IMR-90 (cell line): ENCODE measurements around the gene TRIM27. TPM values are rescaled to one million over a fixed set of nuclear protein-coding genes. Genes with fewer than 3 reads are reported as not detected.

Experiments used
- ATAC-seq: fragments of 200-7000 bp; cut with Tn5 transposase; 2 replicates; pipeline ENCODE4 v1.9.1; 2020; ENCODE audit warnings: low read depth, mild to moderate bottlenecking, moderate library complexity
- BruUV-seq: library from RNA; stranded (reverse); fragments of 400-500 nt; replicated peaks from 2 replicates; lab custom pipeline; 2021; lab: Mats Ljungman, UMichigan
- CTCF ChIA-PET: fragments of 300-600 bp; formaldehyde crosslinking; extraction: SDS; loops from one replicate; lab custom pipeline; 2021; ENCODE audit warnings: antibody characterized with exemption; lab: Yijun Ruan, JAX
- POLR2A ChIA-PET: fragments of 300-600 bp; sonication (Branson Sonifier 250); formaldehyde crosslinking; loops from one replicate; lab custom pipeline; 2022; ENCODE audit warnings: antibody characterized with exemption; ENCODE audit not compliant: unreplicated experiment; lab: Charles Lee
- DNase-seq: peaks from one replicate; pipeline ENCODE4 v3.0.0; 2013
- H2AFZ ChIP-seq: replicated peaks from 2 replicates; pipeline ENCODE3; 2013; ENCODE audit warnings: low read length, mild to moderate bottlenecking; ENCODE audit not compliant: poor library complexity
- H2AK5ac ChIP-seq: 2 replicates; pipeline ENCODE4 v1.6.1; 2013; ENCODE audit warnings: low read depth, low read length, inconsistent platforms
- H2AK9ac ChIP-seq: replicated peaks from 2 replicates; pipeline ENCODE3; 2013; ENCODE audit warnings: mild to moderate bottlenecking, low read depth, low read length, moderate library complexity; ENCODE audit not compliant: poor library complexity
- H2BK120ac ChIP-seq: 2 replicates; pipeline ENCODE4 v1.6.1; 2013; ENCODE audit warnings: low read depth, low read length, inconsistent platforms
- H2BK15ac ChIP-seq: 3 replicates; pipeline ENCODE4 v1.6.1; 2013; ENCODE audit warnings: low read depth, low read length, inconsistent platforms
- H2BK20ac ChIP-seq: 2 replicates; pipeline ENCODE4 v1.6.1; 2013; ENCODE audit warnings: low read depth, mild to moderate bottlenecking, inconsistent platforms, low read length, moderate library complexity
- H2BK5ac ChIP-seq: 2 replicates; pipeline ENCODE4 v1.6.1; 2013; ENCODE audit warnings: mild to moderate bottlenecking, low read depth, low read length, inconsistent platforms; ENCODE audit not compliant: poor library complexity, severe bottlenecking
- H3K14ac ChIP-seq: replicated peaks from 2 replicates; pipeline ENCODE4 v1.6.1; 2013; ENCODE audit warnings: low read depth, low read length, inconsistent platforms
- H3K18ac ChIP-seq: 2 replicates; pipeline ENCODE4 v1.6.1; 2013; ENCODE audit warnings: low read depth, low read length, control low read depth
- H3K23ac ChIP-seq: 2 replicates; pipeline ENCODE4 v1.6.1; 2013; ENCODE audit warnings: low read depth, low read length, inconsistent platforms
- H3K27ac ChIP-seq: 2 replicates; pipeline ENCODE4 v1.5.1; 2013; ENCODE audit warnings: mild to moderate bottlenecking, control low read depth, low read length; ENCODE audit not compliant: insufficient read depth
- H3K27me3 ChIP-seq: 2 replicates; pipeline ENCODE4 v1.6.1; 2013; ENCODE audit warnings: low read length; ENCODE audit not compliant: control insufficient read depth, insufficient read depth
- H3K36me3 ChIP-seq: 2 replicates; pipeline ENCODE4 v1.6.1; 2013; ENCODE audit warnings: low read length, mixed read lengths; ENCODE audit not compliant: control insufficient read depth, insufficient read depth
- H3K4ac ChIP-seq: 2 replicates; pipeline ENCODE4 v1.6.1; 2013; ENCODE audit warnings: low read depth, low read length, inconsistent platforms
- H3K4me1 ChIP-seq: 2 replicates; pipeline ENCODE4 v1.6.1; 2013; ENCODE audit warnings: low read length, mixed read lengths; ENCODE audit not compliant: control insufficient read depth, insufficient read depth
- H3K4me2 ChIP-seq: 2 replicates; pipeline ENCODE4 v1.6.1; 2013; ENCODE audit warnings: low read depth, mild to moderate bottlenecking, control low read depth, low read length, moderate library complexity
- H3K4me3 ChIP-seq: 2 replicates; pipeline ENCODE4 v1.5.1; 2013; ENCODE audit warnings: low read depth, mild to moderate bottlenecking, control low read depth, low read length, moderate library complexity; ENCODE audit not compliant: insufficient read depth
- H3K56ac ChIP-seq: 2 replicates; pipeline ENCODE4 v1.6.1; 2013; ENCODE audit warnings: low read length, inconsistent platforms; ENCODE audit not compliant: insufficient read depth; ENCODE audit errors: extremely low read depth
- H3K79me1 ChIP-seq, 2 experiments: 2 replicates each; pipeline ENCODE4 v1.6.1; 2013; ENCODE audit warnings: low read length in 2 of 2, inconsistent platforms in 1 of 2, low read depth in 1 of 2
- H3K9ac ChIP-seq: 2 replicates; pipeline ENCODE4 v1.6.1; 2013; ENCODE audit warnings: low read depth, low read length, control low read depth
- H3K9me1 ChIP-seq: 2 replicates; pipeline ENCODE4 v1.6.1; 2013; ENCODE audit warnings: low read length, inconsistent platforms; ENCODE audit not compliant: insufficient read depth
- H3K9me3 ChIP-seq: 2 replicates; pipeline ENCODE4 v1.6.1; 2013; ENCODE audit warnings: low read length; ENCODE audit not compliant: control insufficient read depth, insufficient read depth
- H4K20me1 ChIP-seq: 2 replicates; pipeline ENCODE4 v1.6.1; 2013; ENCODE audit warnings: low read length, inconsistent platforms; ENCODE audit not compliant: insufficient read depth
- H4K5ac ChIP-seq: 2 replicates; pipeline ENCODE4 v1.6.1; 2013; ENCODE audit warnings: mild to moderate bottlenecking, low read depth, low read length, control low read depth
- H4K8ac ChIP-seq, 2 experiments: 2 replicates each; pipeline ENCODE4 v1.6.1; 2013; ENCODE audit warnings: low read depth in 2 of 2, low read length in 2 of 2, control low read depth in 1 of 2, inconsistent platforms in 1 of 2
- H4K91ac ChIP-seq: 2 replicates; pipeline ENCODE4 v1.6.1; 2013; ENCODE audit warnings: low read depth, low read length, inconsistent platforms; ENCODE audit not compliant: insufficient read depth
- BHLHE40 ChIP-seq: fragments of 150-350 bp; IDR thresholded peaks from 2 replicates; pipeline ENCODE4 v1.6.1; 2016; ENCODE audit warnings: mild to moderate bottlenecking, low read depth, low read length
- ELK1 ChIP-seq: fragments of 150-350 bp; IDR thresholded peaks from 2 replicates; pipeline ENCODE4 v1.6.1; 2016; ENCODE audit warnings: low read depth, mild to moderate bottlenecking, low read length, moderate library complexity, borderline replicate concordance
- MAFK ChIP-seq: IDR thresholded peaks from 2 replicates; pipeline ENCODE4 v1.6.1; 2012; ENCODE audit warnings: low read depth, low read length, improper control_type of control experiment
- MXI1 ChIP-seq: IDR thresholded peaks from 2 replicates; pipeline ENCODE4 v1.6.1; 2012; ENCODE audit warnings: low read depth, mild to moderate bottlenecking, low read length, moderate library complexity, borderline replicate concordance
- POLR2A ChIP-seq: IDR thresholded peaks from 2 replicates; pipeline ENCODE4 v1.6.1; 2012; ENCODE audit warnings: mild to moderate bottlenecking, low read depth, low read length
- RFX5 ChIP-seq: IDR thresholded peaks from 2 replicates; pipeline ENCODE4 v1.8.0; 2012; ENCODE audit warnings: low read depth, mild to moderate bottlenecking, low read length, moderate library complexity
- WGBS, 2 experiments: methylation state at CpG; one replicate each; pipeline versions ENCODE4 v1.1.5 to v1.1.7; 2013; ENCODE audit warnings: missing lambda C conversion rate in 2 of 2; ENCODE audit not compliant: insufficient read length in 1 of 2; ENCODE audit errors: extremely low coverage in 2 of 2; 5-methylcytosine and 5-hydroxymethylcytosine counted together
- dilution Hi-C: fragments of 300-500 bp; cut with HindIII; formaldehyde crosslinking; loops from one replicate; pipeline ENCODE4 v1.14.3; 2018; ENCODE audit warnings: low sequenced_read_pairs; ENCODE audit not compliant: unreplicated experiment
- in situ Hi-C: fragments of 300-500 bp; cut with MboI; formaldehyde crosslinking; loops from 3 replicates; pipeline ENCODE4 v1.14.3; 2019; ENCODE audit warnings: low sequenced_read_pairs, inconsistent platforms, mixed read lengths
- intact Hi-C: fragments of 100-400 bp; cut with micrococcal nuclease; formaldehyde crosslinking; loops from 2 replicates; pipeline ENCODE4 v1.10.0; 2022
- polyA plus RNA-seq, 3 experiments: library from polyadenylated mRNA; depleted of rRNA; stranded (reverse); fragments of >200 nt; gene quantifications; 2 replicates each; pipeline ENCODE4 v1.2.3, GENCODE V29; 2012; ENCODE audit warnings: low replicate concordance in 1 of 3
- total RNA-seq: library from RNA; depleted of rRNA; stranded (reverse); fragments of >200 nt; gene quantifications from 2 replicates; pipeline ENCODE4 v1.2.3, GENCODE V29; 2012

TRIM27 gene
- total and polyA plus RNA-seq, 2 of the 4 experiments (the other 2 are of a cell fraction), result 44.4 to 48.0 TPM

DNA sequence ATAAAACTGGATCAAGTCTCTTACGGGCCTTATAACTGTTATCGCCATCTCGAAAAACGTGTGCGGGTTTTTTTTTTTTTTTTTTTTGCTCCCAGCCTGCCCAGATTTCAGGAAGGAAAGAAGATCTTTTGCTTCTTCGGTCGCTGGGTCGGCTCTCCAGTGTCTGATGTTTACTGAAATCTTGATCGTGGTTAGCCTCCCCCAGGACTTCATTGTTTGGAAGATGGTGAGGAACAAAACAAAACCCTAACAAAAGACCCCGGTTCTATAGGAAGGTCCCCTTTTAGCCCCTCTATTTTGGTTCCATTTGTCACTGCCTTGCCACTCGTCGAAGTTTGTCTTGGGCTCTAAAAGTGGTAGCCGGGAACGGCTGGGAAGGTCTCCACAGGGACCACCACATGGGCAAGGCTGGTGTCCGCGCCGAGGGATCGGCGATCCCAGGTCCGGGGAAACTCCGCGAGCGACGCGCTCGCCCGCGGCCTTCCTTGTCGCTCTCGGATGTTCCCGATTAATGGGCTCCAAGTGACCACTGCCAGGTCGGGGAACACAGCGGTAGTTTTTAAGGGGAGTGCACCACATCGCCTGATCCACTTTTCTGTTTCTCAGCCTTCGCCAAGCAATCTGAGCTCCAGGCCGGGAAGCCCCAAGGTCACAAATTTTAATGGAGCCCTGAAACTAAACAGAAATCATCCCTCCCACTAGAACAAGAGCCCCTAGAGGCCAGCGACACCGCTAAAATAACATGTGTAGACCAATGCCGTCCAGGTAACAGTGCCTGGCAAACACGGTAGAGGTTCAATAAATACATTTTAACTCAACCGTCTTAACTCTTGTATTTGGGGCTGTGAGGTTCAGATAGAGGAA lies 27.0 kb downstream of the TRIM27 start:
- Histone ChIP-seq H3K4me2 (peak overlapping the region; percentile 54), H3K14ac (peak overlapping the region; percentile 71), H4K8ac (peak overlapping the region; percentile 1 to 80; a peak in 3 of 4 replicates), H2AK9ac (peak overlapping the region; percentile 21), H3K56ac (peak overlapping the region; percentile 58; the same call in 1 of the 2 replicates), H3K9me1 (no peaks in the 10 kb centered on the region), H2BK20ac (no peak overlapping the region), H4K20me1 (no peaks in the 10 kb centered on the region), H3K9me3 (no peaks in the 10 kb centered on the region), H3K36me3 (peaks cover 7% of the 10 kb centered on the region), H3K18ac (peak overlapping the region; percentile 30; the same call in 1 of the 2 replicates), H3K23ac (peak overlapping the region; percentile 39; the same call in 1 of the 2 replicates), H3K9ac (peak overlapping the region; percentile 69), H2AFZ (peak overlapping the region; percentile 90), H3K4me1 (no peaks in the 10 kb centered on the region), H3K79me1 (no peaks in the 10 kb centered on the region), H2BK15ac (no peak overlapping the region), H2AK5ac (no peak overlapping the region), H3K27me3 (no peaks in the 10 kb centered on the region), H4K91ac (peak overlapping the region; percentile 12; the same call in 1 of the 2 replicates), H3K4me3 (peak overlapping the region; percentile 81), H3K27ac (peak overlapping the region; percentile 75), H2BK5ac (peak overlapping the region; percentile 68), H4K5ac (peak overlapping the region; percentile 11; the same call in 1 of the 2 replicates), H2BK120ac (peak overlapping the region; percentile 31; the same call in 1 of the 2 replicates), H3K4ac (peak overlapping the region; percentile 65)
- peak; percentile 55 for DNase-seq
- POLR2A ChIA-PET, result interaction anchor here (0.6 to 1.0 kb wide), 2 partner anchors 89 to 162 kb away, joined by 3 to 7 read pairs; no protein-coding TSS in a partner anchor
- 1% methylated on average over 23 of the region's 41 CpGs; no CpG with 5 or more reads in 1 of the 2 experiments for WGBS, 2 experiments
- peak; percentile 18 for ATAC-seq
- CTCF ChIA-PET, result interaction anchor here (0.6 to 1.3 kb wide), 3 partner anchors 25 to 119 kb away, joined by 3 read pairs; no protein-coding TSS in a partner anchor
- in situ Hi-C loops, result no loop called here
- dilution Hi-C loops, result no loop called here
- BruUV-seq, result no TSS peak
- peak; percentile 13 for TF ChIP-seq POLR2A
- TF ChIP-seq MAFK, result no peak
- TF ChIP-seq RFX5, result no peak
- no peak for TF ChIP-seq BHLHE40
- TF ChIP-seq ELK1, result no peak
- 0 out of 2 replicates have a peak, but pooled peaks have one; percentile 11 for TF ChIP-seq MXI1
- intact Hi-C loops, result loop anchor here (1.0 to 2.0 kb wide), 3 partner anchors 26 to 84 kb away; partner anchors contain the start of gene TRIM27
